Measurements from ENCODE around the gene NEK7. TPM values are rescaled to one million over a fixed set of nuclear protein-coding genes. Genes with fewer than 3 reads are reported as not detected.

NEK7 gene
- total RNA-seq, 1 experiment from 2014 or later: 51.1 TPM

DNA sequence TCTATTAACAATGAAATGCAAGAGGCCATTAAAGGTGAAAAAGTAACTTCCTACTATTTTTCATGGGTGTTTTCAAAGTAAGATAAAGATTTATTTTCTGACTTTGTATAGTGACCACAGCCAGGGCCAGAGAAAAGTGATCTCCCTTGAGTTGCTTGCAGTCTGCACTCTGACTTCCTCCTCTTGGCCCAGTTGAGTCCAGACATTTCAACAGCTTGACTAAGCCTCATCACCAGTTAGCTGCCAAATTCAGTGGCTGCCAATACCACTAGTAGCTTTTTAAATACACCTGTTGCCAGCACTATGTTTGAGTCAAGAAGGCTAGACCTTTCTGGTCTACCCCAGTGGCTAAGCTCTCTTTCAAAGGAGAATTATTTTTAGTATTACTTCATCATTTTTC is 3.7 kb upstream of the NEK7 start:
- ChIA-PET CTCF (interaction anchor here (0.7 to 4.6 kb wide), 4 partner anchors 86 to 538 kb away, joined by 3 to 15 read pairs (median 4); no protein-coding TSS in a partner anchor), POLR2A (interaction anchor here (0.6 to 1.4 kb wide), 5 partner anchors 15 to 250 kb away, joined by 3 to 4 read pairs (median 4); partner anchors contain the start of gene C1orf53)

DNA sequence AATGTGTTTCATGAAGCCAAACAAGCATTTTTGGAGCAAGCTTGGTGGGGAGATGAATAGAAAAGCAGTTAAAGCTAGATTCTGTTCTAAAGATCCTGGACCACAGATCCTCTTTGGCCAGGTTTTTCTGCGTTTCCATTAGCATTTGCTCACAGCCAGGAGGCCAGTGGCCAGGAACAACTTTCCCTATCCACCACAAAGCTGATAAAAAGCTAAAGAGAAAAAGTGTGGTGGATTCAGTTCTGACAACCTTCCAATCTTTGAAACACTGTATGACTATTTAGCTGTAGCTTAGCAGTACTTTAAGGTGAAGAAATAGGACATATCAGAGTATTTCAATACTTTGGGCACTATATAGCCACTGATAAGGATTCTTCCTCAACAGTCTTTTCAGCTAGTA is 3.0 kb upstream of the NEK7 start:
- TF ChIP-seq CTCF (IDR thresholded peaks at IDR 0.05; ENCODE audit: unreplicated experiment): no peak
- CTCF ChIA-PET: interaction anchor here (0.6 to 4.6 kb wide), 10 partner anchors 10 to 538 kb away, joined by 3 to 15 read pairs (median 3); no protein-coding TSS in a partner anchor
- Mint-ChIP-seq H3K4me3 (ENCODE audit: unreplicated experiment) (no peak overlapping the region), H3K27me3 (ENCODE audit: insufficient read depth, unreplicated experiment) (no peaks in the 10 kb centered on the region), H3K36me3 (ENCODE audit: insufficient read depth, unreplicated experiment) (no peaks in the 10 kb centered on the region), H3K4me1 (ENCODE audit: insufficient read depth, unreplicated experiment) (peaks cover 29% of the 10 kb centered on the region), H3K27ac (ENCODE audit: low read depth, unreplicated experiment) (no peak overlapping the region), H3K9me3 (ENCODE audit: unreplicated experiment) (no peaks in the 10 kb centered on the region)
- POLR2A ChIA-PET: interaction anchor here (0.6 to 8.0 kb wide), 8 partner anchors 14 to 1165 kb away, joined by 3 to 83 read pairs (median 4); partner anchors contain the start of gene C1orf53
- BruUV-seq (replicated peaks): no TSS peak
- intact Hi-C loops (cut with micrococcal nuclease): loop anchor here (10.0 kb wide), 2 partner anchors 459 to 629 kb away; no protein-coding TSS in a partner anchor
- DNase-seq (ENCODE audit: unreplicated experiment): no peak

More for the DNA sequence above, 3.7 kb upstream of the NEK7 start:
- Mint-ChIP-seq H3K36me3 (ENCODE audit: insufficient read depth, unreplicated experiment) (no peaks in the 10 kb centered on the region), H3K4me1 (ENCODE audit: insufficient read depth, unreplicated experiment) (peaks cover 29% of the 10 kb centered on the region), H3K9me3 (ENCODE audit: unreplicated experiment) (no peaks in the 10 kb centered on the region), H3K27ac (ENCODE audit: low read depth, unreplicated experiment) (no peak overlapping the region), H3K4me3 (ENCODE audit: unreplicated experiment) (no peak overlapping the region), H3K27me3 (ENCODE audit: insufficient read depth, unreplicated experiment) (no peaks in the 10 kb centered on the region)
- DNase-seq (ENCODE audit: unreplicated experiment): peak; percentile 82
- BruUV-seq (replicated peaks): no TSS peak
- no peak for TF ChIP-seq CTCF (IDR thresholded peaks at IDR 0.05; ENCODE audit: unreplicated experiment)
- intact Hi-C loops (cut with micrococcal nuclease): loop anchor here (10.0 kb wide), 2 partner anchors 458 to 628 kb away; no protein-coding TSS in a partner anchor

- intact Hi-C loops (cut with micrococcal nuclease): loop anchor here (5.0 to 10.0 kb wide), 3 partner anchors 233 to 630 kb away; no protein-coding TSS in a partner anchor
- ChIA-PET POLR2A (interaction anchor here (0.6 to 8.1 kb wide), 15 partner anchors 9 to 322 kb away, joined by 3 to 159 read pairs (median 10); partner anchors contain the start of gene C1orf53), CTCF (interaction anchor here (0.6 to 4.6 kb wide), 18 partner anchors 13 to 608 kb away, joined by 3 to 15 read pairs (median 4); no protein-coding TSS in a partner anchor)
- Mint-ChIP-seq H3K4me3 (ENCODE audit: unreplicated experiment) (peak overlapping the region; percentile 85), H3K9me3 (ENCODE audit: unreplicated experiment) (no peaks in the 10 kb centered on the region), H3K27me3 (ENCODE audit: insufficient read depth, unreplicated experiment) (no peaks in the 10 kb centered on the region), H3K4me1 (ENCODE audit: insufficient read depth, unreplicated experiment) (peaks cover 37% of the 10 kb centered on the region), H3K27ac (ENCODE audit: low read depth, unreplicated experiment) (peak overlapping the region; percentile 86), H3K36me3 (ENCODE audit: insufficient read depth, unreplicated experiment) (no peaks in the 10 kb centered on the region)
- BruUV-seq (replicated peaks): no TSS peak
- peak; percentile 80 for DNase-seq (ENCODE audit: unreplicated experiment)
- no peak for TF ChIP-seq CTCF (IDR thresholded peaks at IDR 0.05; ENCODE audit: unreplicated experiment)
These were observed 1.5 kb upstream of the NEK7 start for GRCh38 chr1:198155253-198155652.

DNA sequence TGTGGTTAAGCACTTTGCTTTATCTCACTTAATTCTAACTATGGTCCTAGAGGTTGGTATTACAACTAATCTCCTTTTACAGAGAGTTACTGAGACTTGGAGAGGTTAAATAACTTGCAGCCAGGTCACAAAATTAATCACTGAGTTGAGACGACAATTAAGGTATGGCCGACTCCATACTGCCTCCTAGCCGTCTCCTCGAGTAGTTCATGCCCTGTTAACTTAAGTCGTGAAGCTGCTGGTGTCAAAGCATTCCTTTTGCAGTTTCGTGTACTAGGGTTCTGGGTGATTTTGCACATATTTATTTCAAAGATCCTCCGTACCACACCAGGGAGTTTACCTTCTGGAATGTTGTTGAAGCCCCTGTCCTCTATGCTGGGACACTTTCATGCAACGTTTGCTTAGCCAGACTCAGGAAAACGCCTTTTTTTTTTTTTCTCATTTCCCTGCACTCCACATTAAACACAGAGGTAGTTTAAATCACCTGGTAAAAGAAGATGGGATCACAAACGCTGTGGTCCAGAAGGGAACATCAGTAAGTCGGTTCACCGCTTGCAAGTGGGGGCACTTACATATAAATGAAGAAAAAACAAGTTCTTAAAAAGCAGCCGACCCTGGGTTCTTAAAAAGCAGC is 570 bp upstream of the NEK7 start:
- POLR2A ChIA-PET: interaction anchor here (0.6 to 8.1 kb wide), 66 partner anchors 8 to 1014 kb away, joined by 3 to 159 read pairs (median 4); partner anchors contain the start of gene C1orf53
- Mint-ChIP-seq H3K27me3 (ENCODE audit: insufficient read depth, unreplicated experiment) (no peaks in the 10 kb centered on the region), H3K36me3 (ENCODE audit: insufficient read depth, unreplicated experiment) (no peaks in the 10 kb centered on the region), H3K4me1 (ENCODE audit: insufficient read depth, unreplicated experiment) (peaks cover 45% of the 10 kb centered on the region), H3K9me3 (ENCODE audit: unreplicated experiment) (no peaks in the 10 kb centered on the region), H3K27ac (ENCODE audit: low read depth, unreplicated experiment) (peak overlapping the region; percentile 86), H3K4me3 (ENCODE audit: unreplicated experiment) (peak overlapping the region; percentile 85)
- DNase-seq (ENCODE audit: unreplicated experiment): peak; percentile 91
- peak; percentile 84 for TF ChIP-seq CTCF (IDR thresholded peaks at IDR 0.05; ENCODE audit: unreplicated experiment)
- BruUV-seq (replicated peaks): TSS peak; percentile 41
- CTCF ChIA-PET: interaction anchor here (0.5 to 4.6 kb wide), 24 partner anchors 10 to 541 kb away, joined by 3 to 15 read pairs (median 4); no protein-coding TSS in a partner anchor
- intact Hi-C loops (cut with micrococcal nuclease): loop anchor here (1.0 to 10.0 kb wide), 12 partner anchors 57 to 631 kb away; no protein-coding TSS in a partner anchor

Measured in MCF 10A (cell line).